B cell (primary cell): ENCODE measurements around the gene INKA1. TPM values are rescaled to one million over a fixed set of nuclear protein-coding genes. Genes with fewer than 3 reads are reported as not detected.

Source experiments
- ATAC-seq: fragments of 200-7000 bp; cut with Tn5 transposase; one replicate; pipeline ENCODE4 v1.10.0; 2021; ENCODE audit warnings: low read depth, mild to moderate bottlenecking, moderate number of reproducible peaks, moderate library complexity
- CTCF ChIA-PET: fragments of 350-600 bp; sonication (Branson Sonifier 250); formaldehyde crosslinking; loops from one replicate; lab custom pipeline; 2021; ENCODE audit warnings: antibody characterized with exemption, inconsistent platforms; lab: Charles Lee
- POLR2A ChIA-PET: fragments of 350-600 bp; sonication (Branson Sonifier 250); formaldehyde crosslinking; loops from one replicate; lab custom pipeline; 2021; ENCODE audit warnings: antibody characterized with exemption; lab: Charles Lee
- DNase-seq: peaks from one replicate; pipeline ENCODE4 v3.0.0; 2013
- H2AFZ ChIP-seq: 2 replicates; pipeline ENCODE4 v1.6.1; 2012; ENCODE audit warnings: mild to moderate bottlenecking, low read depth, low read length; ENCODE audit not compliant: insufficient read depth, poor library complexity, severe bottlenecking
- H3K27ac ChIP-seq, 2 donors: 1 replicate in 1 of 2; 2 replicates in 1 of 2; pipeline ENCODE4 v1.5.1; 2012 to 2013; ENCODE audit warnings: low read length in 2 of 2, mild to moderate bottlenecking in 2 of 2, moderate library complexity in 1 of 2
- H3K27me3 ChIP-seq, 4 experiments: fragments of 200-600 bp in 1 of 4; sonication (generic) in 1 of 4; replicated peaks in 1 of 4; 1 replicate in 2 of 4; 2 replicates in 2 of 4; pipeline versions ENCODE4 v1.6.1 to v1.7.0; 2013 to 2016; ENCODE audit warnings: low read length in 3 of 4, mild to moderate bottlenecking in 2 of 4, mixed read lengths in 1 of 4, moderate library complexity in 1 of 4; ENCODE audit not compliant: insufficient read depth in 4 of 4, control insufficient read depth in 3 of 4; ENCODE audit errors: control extremely low read depth in 1 of 4
- H3K36me3 ChIP-seq, 2 experiments: replicated peaks in 1 of 2; 1 replicate in 1 of 2; 2 replicates in 1 of 2; pipeline versions ENCODE4 v1.6.1 to v1.7.1; 2013; ENCODE audit warnings: low read length in 1 of 2; ENCODE audit not compliant: insufficient read depth in 2 of 2, control insufficient read depth in 1 of 2; ENCODE audit errors: control extremely low read depth in 1 of 2, extremely low read depth in 1 of 2
- H3K4me1 ChIP-seq, 2 donors: fragments of 200-600 bp in 1 of 2; sonication (generic) in 1 of 2; 1 replicate in 1 of 2; 2 replicates in 1 of 2; pipeline versions ENCODE4 v1.5.1 to v1.6.1; 2013 to 2017; ENCODE audit warnings: low read length in 2 of 2; ENCODE audit not compliant: control insufficient read depth in 2 of 2, insufficient read depth in 2 of 2
- H3K4me2 ChIP-seq: replicated peaks from 2 replicates; pipeline ENCODE3; 2012; ENCODE audit warnings: mild to moderate bottlenecking, low read depth, low read length; ENCODE audit not compliant: poor library complexity, severe bottlenecking
- H3K4me3 ChIP-seq, 5 experiments: fragments of 200-600 bp in 1 of 5; sonication (generic) in 1 of 5; 1 replicate in 3 of 5; 2 replicates in 2 of 5; pipeline versions ENCODE4 v1.5.1 to v1.7.0; 2011 to 2016; ENCODE audit warnings: low read length in 4 of 5, mild to moderate bottlenecking in 4 of 5, low read depth in 2 of 5, control low read depth in 1 of 5, moderate library complexity in 1 of 5; ENCODE audit not compliant: insufficient read depth in 1 of 5; ENCODE audit errors: control extremely low read depth in 1 of 5, extremely low read depth in 1 of 5
- H3K79me2 ChIP-seq: fragments of 200-600 bp; sonication (generic); one replicate; pipeline ENCODE4 v1.6.0; 2016; ENCODE audit warnings: low read length; ENCODE audit not compliant: control insufficient read depth, insufficient read depth
- H3K9ac ChIP-seq: fragments of 200-600 bp; sonication (generic); 2 replicates; pipeline ENCODE4 v1.6.1; 2017; ENCODE audit warnings: mild to moderate bottlenecking, low read length, moderate library complexity
- H3K9me3 ChIP-seq, 3 donors: one replicate each; pipeline versions ENCODE4 v1.6.1 to v1.7.1; 2013; ENCODE audit warnings: low read length in 2 of 3; ENCODE audit not compliant: control insufficient read depth in 2 of 3, insufficient read depth in 1 of 3; ENCODE audit errors: control extremely low read depth in 1 of 3
- H4K20me1 ChIP-seq: 2 replicates; pipeline ENCODE4 v1.6.0; 2012; ENCODE audit warnings: mild to moderate bottlenecking, low read length; ENCODE audit not compliant: insufficient read depth, control insufficient read depth, poor library complexity, severe bottlenecking
- H3K27ac Mint-ChIP-seq: one replicate; pipeline ENCODE4 v1.8.0; 2021; ENCODE audit warnings: mixed read lengths
- H3K27me3 Mint-ChIP-seq: one replicate; pipeline ENCODE4 v1.8.0; 2021; ENCODE audit warnings: mixed read lengths
- H3K4me1 Mint-ChIP-seq: one replicate; pipeline ENCODE4 v1.8.0; 2021; ENCODE audit warnings: mixed read lengths
- H3K4me3 Mint-ChIP-seq: one replicate; pipeline ENCODE4 v1.8.0; 2021; ENCODE audit warnings: mixed read lengths
- H3K9me3 Mint-ChIP-seq: one replicate; pipeline ENCODE4 v1.8.0; 2022; ENCODE audit warnings: mixed read lengths; ENCODE audit not compliant: insufficient read depth
- EZH2 ChIP-seq: IDR thresholded peaks from 2 replicates; pipeline ENCODE4 v1.6.1; 2012; ENCODE audit warnings: borderline replicate concordance, low read depth, mild to moderate bottlenecking, moderate library complexity, low read length; ENCODE audit not compliant: insufficient read depth, poor library complexity, severe bottlenecking
- WGBS: methylation state at CpG from one replicate; pipeline ENCODE4 v1.1.5; 2013; ENCODE audit warnings: missing lambda C conversion rate; ENCODE audit not compliant: insufficient coverage; 5-methylcytosine and 5-hydroxymethylcytosine counted together
- intact Hi-C: fragments of 100-400 bp; cut with micrococcal nuclease; formaldehyde crosslinking; loops from one replicate; pipeline ENCODE4 v1.10.0; 2022
- polyA plus RNA-seq: library from polyadenylated mRNA; depleted of rRNA; stranded (reverse); fragments of >200 nt; gene quantifications from 2 replicates; pipeline ENCODE4 v1.2.3, GENCODE V29; 2012
- total RNA-seq, 2 donors: library from RNA; stranded (reverse); fragments of 120-200 nt in 1 of 2; gene quantifications; 1 replicate in 1 of 2; 2 replicates in 1 of 2; pipeline versions ENCODE4 v1.2.3 to v1.2.4, GENCODE V29; 2013 to 2022
- TF ChIP-seq, protein P1 (sequence below): fragments of 200-600 bp; IDR thresholded peaks from one replicate; pipeline ENCODE4 v1.8.0; 2022; ENCODE audit warnings: antibody characterized with exemption, mild to moderate bottlenecking

INKA1 gene
- total and polyA plus RNA-seq, 2 donors (not counting 1 experiment from before 2014, with no cell fraction given): 24.0 to 28.2 TPM

DNA sequence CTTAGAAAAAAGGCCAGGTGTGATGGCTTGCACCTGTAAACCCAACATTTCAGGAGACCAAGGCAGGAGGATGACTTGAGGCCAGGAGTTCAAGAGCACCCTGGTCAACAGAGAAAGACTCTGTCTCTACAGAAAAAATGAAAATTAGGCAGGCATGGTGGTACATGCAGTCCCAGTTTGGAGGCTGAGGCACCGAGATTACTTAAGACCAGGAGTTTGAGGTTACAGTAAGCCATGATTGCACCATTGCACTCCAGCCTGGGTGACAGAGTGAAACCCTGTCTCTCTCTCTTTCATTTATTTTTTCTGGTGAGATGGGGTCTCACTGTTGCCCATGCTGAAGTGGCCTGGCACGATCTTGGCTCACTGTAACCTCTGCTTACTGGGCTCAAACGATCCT lies 41.4 kb upstream of the INKA1 start:
- TF ChIP-seq, protein P1, sequence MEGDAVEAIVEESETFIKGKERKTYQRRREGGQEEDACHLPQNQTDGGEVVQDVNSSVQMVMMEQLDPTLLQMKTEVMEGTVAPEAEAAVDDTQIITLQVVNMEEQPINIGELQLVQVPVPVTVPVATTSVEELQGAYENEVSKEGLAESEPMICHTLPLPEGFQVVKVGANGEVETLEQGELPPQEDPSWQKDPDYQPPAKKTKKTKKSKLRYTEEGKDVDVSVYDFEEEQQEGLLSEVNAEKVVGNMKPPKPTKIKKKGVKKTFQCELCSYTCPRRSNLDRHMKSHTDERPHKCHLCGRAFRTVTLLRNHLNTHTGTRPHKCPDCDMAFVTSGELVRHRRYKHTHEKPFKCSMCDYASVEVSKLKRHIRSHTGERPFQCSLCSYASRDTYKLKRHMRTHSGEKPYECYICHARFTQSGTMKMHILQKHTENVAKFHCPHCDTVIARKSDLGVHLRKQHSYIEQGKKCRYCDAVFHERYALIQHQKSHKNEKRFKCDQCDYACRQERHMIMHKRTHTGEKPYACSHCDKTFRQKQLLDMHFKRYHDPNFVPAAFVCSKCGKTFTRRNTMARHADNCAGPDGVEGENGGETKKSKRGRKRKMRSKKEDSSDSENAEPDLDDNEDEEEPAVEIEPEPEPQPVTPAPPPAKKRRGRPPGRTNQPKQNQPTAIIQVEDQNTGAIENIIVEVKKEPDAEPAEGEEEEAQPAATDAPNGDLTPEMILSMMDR: no peak
- TF ChIP-seq EZH2: no peak
- intact Hi-C loops: no loop called here
- peaks cover 16% of the 10 kb centered on the region for H3K4me1 Mint-ChIP-seq

DNA sequence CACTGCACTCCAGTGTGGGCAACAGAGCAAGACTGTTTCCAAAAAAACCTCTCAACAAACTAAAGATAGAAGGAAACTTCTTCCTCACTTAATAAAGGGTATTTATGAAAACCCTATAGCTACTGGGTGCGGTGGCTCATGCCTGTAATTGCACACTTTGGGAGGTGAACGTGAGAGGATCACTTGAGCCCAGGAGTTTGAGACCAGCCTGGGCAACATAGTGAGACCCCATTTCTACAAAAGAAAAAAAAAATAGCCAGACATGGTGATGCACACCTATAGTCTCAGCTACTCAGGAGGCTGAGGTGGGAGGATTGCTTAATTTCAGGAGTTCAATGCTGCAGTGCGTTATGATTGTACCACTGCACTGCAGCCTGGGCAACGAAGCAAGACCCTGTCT lies 39.1 kb upstream of the INKA1 start:
- CTCF ChIA-PET: no interaction called here
- H3K4me2 ChIP-seq: no peak overlapping the region
- no peak overlapping the region for H3K4me3 ChIP-seq
- H2AFZ ChIP-seq: no peak overlapping the region
- Mint-ChIP-seq H3K27ac (no peak overlapping the region), H3K9me3 (no peaks in the 10 kb centered on the region), H3K4me1 (peaks cover 12% of the 10 kb centered on the region), H3K27me3 (no peaks in the 10 kb centered on the region), H3K4me3 (no peak overlapping the region)
- H3K79me2 ChIP-seq: peaks cover 95% of the 10 kb centered on the region
- H3K27ac ChIP-seq: no peak overlapping the region
- peaks cover 4 to 18% of the 10 kb centered on the region in 2 experiments for H3K36me3 ChIP-seq
- intact Hi-C loops: no loop called here
- POLR2A ChIA-PET: interaction anchor here (0.6 kb wide), 1 partner anchor 17 kb away, joined by 3 read pairs; no protein-coding TSS in a partner anchor
- TF ChIP-seq, protein P1: no peak
- TF ChIP-seq EZH2: no peak
- H3K9ac ChIP-seq: no peak overlapping the region
- no peak for DNase-seq
- no CpG with 5 or more reads among the region's 4 CpGs for WGBS
- H3K4me1 ChIP-seq: no peaks in the 10 kb centered on the region
- H4K20me1 ChIP-seq: peaks cover 64% of the 10 kb centered on the region
- H3K27me3 ChIP-seq: no peaks in the 10 kb centered on the region
- no peaks in the 10 kb centered on the region for H3K9me3 ChIP-seq
- ATAC-seq: no peak

More for the DNA sequence above, 41.4 kb upstream of the INKA1 start:
- no peak overlapping the region for H3K4me3 Mint-ChIP-seq
- no peaks in the 10 kb centered on the region for H3K27me3 Mint-ChIP-seq
- ChIA-PET POLR2A (no interaction called here), CTCF (interaction anchor here (0.7 kb wide), 1 partner anchor 26 kb away, joined by 3 read pairs; no protein-coding TSS in a partner anchor)
- Histone ChIP-seq H3K27ac (no peak overlapping the region), H3K9ac (no peak overlapping the region), H4K20me1 (peaks cover 81% of the 10 kb centered on the region), H3K79me2 (peaks cover 95% of the 10 kb centered on the region), H3K4me2 (no peak overlapping the region), H3K36me3 (peaks cover 4 to 19% of the 10 kb centered on the region in 2 experiments), H2AFZ (no peak overlapping the region), H3K27me3 (no peaks in the 10 kb centered on the region), H3K4me1 (no peaks in the 10 kb centered on the region), H3K9me3 (no peaks in the 10 kb centered on the region), H3K4me3 (no peak overlapping the region)
- ATAC-seq (no peak), DNase-seq (no peak)
- no peak overlapping the region for H3K27ac Mint-ChIP-seq
- WGBS: no CpG with 5 or more reads among the region's 3 CpGs
- H3K9me3 Mint-ChIP-seq: no peaks in the 10 kb centered on the region
